PC-3 (cell line): Measurements from ENCODE around the gene PHF21B.

ENCODE experiments used
- EZH2phosphoT487 ChIP-seq: fragments of 300-600 bp; sonication (generic); IDR thresholded peaks from 2 replicates; pipeline ENCODE4 v1.6.1; 2018; ENCODE audit warnings: mild to moderate bottlenecking, antibody characterized with exemption, low read length, borderline replicate concordance
- TF ChIP-seq, protein P1 (sequence below): fragments of 300-600 bp; sonication (generic); conservative IDR thresholded peaks from 2 replicates; pipeline ENCODE4 v1.5.1; 2017; ENCODE audit warnings: antibody characterized with exemption, low read depth, mild to moderate bottlenecking, low read length

GRCh38 chr22:44951510-44951816 lies 58.3 kb downstream of the PHF21B start:
- TF ChIP-seq, protein P1, sequence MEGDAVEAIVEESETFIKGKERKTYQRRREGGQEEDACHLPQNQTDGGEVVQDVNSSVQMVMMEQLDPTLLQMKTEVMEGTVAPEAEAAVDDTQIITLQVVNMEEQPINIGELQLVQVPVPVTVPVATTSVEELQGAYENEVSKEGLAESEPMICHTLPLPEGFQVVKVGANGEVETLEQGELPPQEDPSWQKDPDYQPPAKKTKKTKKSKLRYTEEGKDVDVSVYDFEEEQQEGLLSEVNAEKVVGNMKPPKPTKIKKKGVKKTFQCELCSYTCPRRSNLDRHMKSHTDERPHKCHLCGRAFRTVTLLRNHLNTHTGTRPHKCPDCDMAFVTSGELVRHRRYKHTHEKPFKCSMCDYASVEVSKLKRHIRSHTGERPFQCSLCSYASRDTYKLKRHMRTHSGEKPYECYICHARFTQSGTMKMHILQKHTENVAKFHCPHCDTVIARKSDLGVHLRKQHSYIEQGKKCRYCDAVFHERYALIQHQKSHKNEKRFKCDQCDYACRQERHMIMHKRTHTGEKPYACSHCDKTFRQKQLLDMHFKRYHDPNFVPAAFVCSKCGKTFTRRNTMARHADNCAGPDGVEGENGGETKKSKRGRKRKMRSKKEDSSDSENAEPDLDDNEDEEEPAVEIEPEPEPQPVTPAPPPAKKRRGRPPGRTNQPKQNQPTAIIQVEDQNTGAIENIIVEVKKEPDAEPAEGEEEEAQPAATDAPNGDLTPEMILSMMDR: no peak
- TF ChIP-seq EZH2phosphoT487: no peak
